Stimulated activated CD4-positive, alpha-beta T cell treated with anti-CD3 and anti-CD28 coated beads, Interleukin-15, amount 100 ng/mL, for 24 hours (primary cell): Measurements from ENCODE around the gene TAPT1.
"Not testable (repeated sequence)": the region's sequence is repeated elsewhere in the genome, so short reads cannot be mapped to it uniquely, and the experiment has no call there.

Source experiments
- DNase-seq: peaks from one replicate; pipeline ENCODE4 v3.0.0-alpha.2; 2020

Gene TAPT1

DNA sequence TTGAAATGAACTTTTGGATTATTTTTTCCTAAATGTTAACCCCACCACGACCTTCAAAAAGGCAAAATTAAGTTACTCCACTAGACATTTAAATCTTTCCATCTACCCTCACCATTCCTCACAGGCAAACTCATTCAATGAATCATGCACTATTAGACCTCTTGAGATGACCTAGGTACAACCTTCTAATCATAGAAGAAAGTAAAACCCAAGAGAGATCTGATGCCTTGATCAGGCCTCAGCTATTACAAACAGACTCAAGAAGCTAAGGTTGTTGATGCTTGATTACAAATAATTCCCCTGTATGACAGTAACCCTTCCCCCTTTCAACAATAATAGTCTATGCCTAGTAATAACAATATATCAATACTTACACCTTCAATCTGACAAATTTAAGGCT is 18.9 kb downstream of the TAPT1 start:
- DNase-seq = no peak

GRCh38 chr4:16206848-16207247 is 19.4 kb downstream of the TAPT1 start:
- DNase-seq = no peak

DNA sequence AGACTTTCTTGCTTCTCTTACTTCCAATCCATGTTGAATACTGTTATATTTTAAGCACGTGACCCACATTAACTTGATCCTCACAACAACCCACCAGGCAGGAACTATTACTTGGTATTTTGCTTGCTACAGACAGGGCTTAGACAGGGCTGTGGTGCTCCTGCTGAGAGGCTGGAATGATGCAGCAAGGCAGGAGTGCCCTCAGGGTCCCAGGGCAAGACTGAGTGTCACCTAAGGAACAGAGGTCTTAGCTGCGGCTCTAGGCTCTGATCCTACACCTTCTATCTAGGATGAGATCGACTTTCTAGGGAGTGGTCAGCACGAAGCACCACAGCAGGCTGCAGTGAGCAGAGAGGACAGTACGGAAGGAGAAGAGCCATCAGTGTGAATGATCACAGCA is 20.0 kb downstream of the TAPT1 start:
- DNase-seq = no peak

GRCh38 chr4:16205298-16206164 is 20.7 kb downstream of the TAPT1 start:
- DNase-seq = no peak

- DNase-seq = no peak
Observed at GRCh38 chr4:16204505-16204904, 21.8 kb downstream of the TAPT1 start.

GRCh38 chr4:16203083-16203482 is 23.2 kb downstream of the TAPT1 start:
- DNase-seq = no peak

DNA sequence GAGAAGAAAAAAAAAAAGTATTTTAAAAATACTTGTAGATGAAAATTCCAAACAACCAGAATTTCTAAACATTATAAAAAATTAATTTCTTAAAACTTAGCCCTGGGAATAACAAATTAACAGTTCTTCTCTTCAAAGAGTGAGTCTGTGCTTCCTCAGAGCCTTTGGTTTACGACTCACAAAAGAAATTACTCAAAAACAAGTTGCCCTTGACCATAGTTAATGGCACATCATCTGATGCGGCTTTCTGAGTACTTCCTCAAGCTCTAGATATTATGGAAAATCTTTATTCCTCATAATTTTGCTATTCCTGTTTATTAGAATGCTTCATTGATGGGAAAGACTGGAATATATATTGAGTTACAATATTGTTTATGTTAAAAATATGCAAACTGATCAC is 23.7 kb downstream of the TAPT1 start:
- no peak for DNase-seq

DNA sequence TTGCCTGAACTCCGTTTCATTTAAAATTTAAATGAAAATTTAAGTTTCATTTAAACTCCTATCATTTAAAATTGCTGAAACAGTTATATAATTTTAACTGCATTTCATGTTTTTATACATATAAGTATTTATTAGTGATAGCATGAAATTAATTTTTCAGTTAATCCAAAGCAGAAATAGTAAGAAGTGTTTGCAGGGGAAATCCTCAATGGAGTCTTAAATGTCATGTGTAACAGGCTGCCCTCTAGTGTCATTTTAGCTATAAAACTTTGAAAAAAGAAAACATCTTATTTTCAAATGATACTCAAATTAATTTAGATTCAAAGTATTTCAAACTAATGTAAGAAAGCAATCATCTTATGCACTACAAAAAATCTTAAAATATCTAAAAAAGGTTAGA is 27.2 kb downstream of the TAPT1 start:
- DNase-seq = no peak

DNA sequence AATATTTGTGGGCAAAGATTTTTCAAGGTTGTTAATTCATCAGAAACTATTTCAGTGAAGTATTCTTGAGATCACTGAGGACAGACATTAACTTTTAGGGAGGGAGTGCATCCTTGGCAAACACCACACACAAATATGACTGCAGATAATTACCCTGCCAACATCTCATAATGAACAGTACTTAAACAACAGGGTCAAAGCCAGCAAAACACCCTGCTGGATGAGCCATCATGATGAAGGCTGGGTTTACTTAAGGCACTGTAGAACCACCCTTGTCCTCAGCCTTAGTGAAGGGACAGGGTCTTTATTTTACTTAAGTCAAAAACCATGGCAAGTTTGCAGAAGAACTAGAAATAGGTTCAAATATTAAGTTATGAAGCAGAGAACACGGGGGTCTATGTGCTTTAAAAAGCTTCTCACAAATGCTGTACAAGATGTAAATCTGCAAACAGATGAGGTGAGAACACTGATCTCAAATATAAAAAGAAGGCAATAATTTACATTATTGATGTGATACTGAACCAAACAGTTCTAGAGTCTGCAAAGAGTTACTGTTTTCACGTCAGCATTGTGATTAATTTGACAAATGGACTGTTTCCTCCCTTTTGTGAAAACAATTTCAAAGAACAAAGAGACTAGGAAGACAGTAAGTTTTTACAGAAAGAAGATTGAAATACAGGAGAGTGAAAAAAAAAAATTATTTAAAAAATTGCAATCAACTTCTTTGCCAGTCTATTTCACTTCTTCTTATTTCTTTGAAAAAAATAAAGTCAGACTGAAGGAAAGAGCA is 28.2 kb downstream of the TAPT1 start:
- no peak for DNase-seq

- no peak for DNase-seq
Observed at GRCh38 chr4:16196482-16197393, 29.5 kb downstream of the TAPT1 start.

GRCh38 chr4:16195209-16195608 is 31.1 kb downstream of the TAPT1 start:
- DNase-seq = no peak

- DNase-seq = not testable (repeated sequence)
Observed at GRCh38 chr4:16194798-16195197, 31.5 kb downstream of the TAPT1 start.

- DNase-seq = no peak
Observed at GRCh38 chr4:16194214-16194613, 32.1 kb downstream of the TAPT1 start.

DNA sequence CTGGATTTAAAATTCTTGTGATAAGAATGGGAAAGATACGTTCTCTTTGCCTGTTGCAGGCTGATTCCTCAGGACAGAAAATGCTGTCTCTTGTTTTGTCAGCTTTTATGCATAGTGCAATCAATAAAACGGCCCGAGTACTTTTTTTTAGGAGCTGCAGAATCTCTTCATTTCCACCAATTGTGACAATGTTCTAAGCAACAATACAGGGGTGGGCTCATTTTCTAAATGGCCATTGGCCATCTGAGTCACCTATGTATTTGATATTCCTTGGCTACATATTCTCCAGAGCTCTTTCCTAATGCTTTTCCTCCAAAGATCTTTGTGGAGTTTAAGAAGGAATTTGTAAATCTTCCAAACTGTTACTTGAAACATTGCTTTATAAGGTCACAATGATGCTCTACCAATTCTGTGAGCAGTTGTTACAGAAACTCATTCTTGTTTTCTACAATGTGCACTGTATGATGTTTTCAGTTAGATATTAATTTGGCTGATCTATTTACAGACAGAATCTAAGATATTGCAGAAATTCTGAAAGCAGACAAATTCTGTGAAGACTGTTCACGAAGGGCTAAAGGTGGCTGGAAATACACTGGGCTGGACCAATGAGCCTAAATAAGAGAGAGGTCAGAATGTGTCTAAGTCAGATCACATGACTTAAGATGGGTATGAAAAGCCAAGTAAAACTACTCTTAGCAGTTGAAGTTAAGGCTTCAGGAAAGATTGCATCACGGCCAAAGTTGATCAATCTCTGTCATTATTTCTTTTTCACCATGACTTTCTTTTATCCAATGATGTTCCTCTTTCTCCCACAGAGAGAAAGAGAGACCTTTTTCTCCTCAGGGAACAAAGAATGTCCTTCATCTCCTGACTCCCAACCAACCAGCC is 33.4 kb downstream of the TAPT1 start:
- DNase-seq = no peak

DNA sequence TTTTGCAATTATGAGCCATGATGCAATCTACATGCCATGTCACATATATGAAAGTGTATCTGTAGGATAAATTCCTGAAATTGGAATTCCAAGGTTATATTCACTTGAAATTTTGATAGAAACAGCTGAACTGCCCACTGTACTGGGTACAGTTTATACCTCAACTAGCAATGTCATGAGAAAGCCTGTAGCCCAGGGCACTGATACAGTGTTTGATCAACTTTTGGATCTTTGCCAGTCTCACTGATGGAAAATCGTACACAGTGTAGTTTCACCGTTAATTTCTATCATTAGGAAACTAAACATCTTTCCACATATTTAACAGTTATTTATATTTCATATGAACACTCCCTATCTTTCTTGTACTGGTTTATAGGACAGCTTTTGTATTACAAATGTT is 34.2 kb downstream of the TAPT1 start:
- DNase-seq = no peak

GRCh38 chr4:16187455-16187854 is 38.8 kb downstream of the TAPT1 start:
- DNase-seq = no peak

GRCh38 chr4:16186986-16187385 is 39.3 kb downstream of the TAPT1 start:
- no peak for DNase-seq

DNA sequence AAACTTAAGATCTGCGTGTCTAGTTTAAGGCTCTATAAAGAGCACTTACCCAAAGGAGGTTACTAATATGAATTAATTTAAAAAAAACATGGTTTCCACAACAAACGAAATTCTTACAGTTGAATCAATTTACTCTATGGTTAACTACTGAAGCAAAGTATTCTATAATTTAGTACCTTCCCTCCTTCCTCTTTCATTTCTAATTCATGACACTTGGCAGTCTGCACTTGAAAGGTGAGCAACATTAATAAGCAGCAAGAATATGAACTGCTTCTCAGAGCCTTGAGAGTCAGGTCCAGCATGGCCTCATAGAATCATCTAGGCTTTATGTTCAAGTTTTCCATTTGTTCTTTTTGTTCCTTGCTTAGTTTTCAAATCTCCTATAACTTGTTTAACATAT is 42.7 kb downstream of the TAPT1 start:
- DNase-seq = no peak

DNA sequence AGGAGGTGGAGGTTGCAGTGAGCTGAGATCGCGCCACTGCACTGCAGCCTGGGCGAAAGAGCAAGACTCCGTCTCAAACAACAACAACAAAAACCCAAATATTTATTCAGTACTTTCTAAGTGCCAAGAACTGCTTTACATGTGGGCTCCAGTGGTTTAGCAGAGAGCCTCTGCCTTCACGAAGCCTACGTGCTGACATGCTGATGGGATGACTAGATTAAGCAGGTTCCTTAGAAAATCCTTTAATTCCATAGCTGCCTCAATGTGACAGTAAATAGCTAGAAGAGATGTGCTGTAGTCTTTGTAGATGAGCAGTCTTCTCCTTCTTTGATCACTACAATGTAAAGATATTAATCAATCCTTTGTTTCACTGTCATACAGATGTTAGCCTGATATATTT is 49.6 kb downstream of the TAPT1 start:
- no peak for DNase-seq

GRCh38 chr4:16171831-16172230 is 54.4 kb downstream of the TAPT1 start:
- no peak for DNase-seq

GRCh38 chr4:16169490-16169889 is 56.8 kb downstream of the TAPT1 start:
- DNase-seq = no peak
